Stimulated activated CD4-positive, alpha-beta T cell treated with anti-CD3 and anti-CD28 coated beads, Interleukin-4, amount 100 ng/mL, for 1 hour (primary cell): ENCODE data around the gene C1QTNF6.

Experiments used
- DNase-seq: peaks from one replicate; pipeline ENCODE4 v3.0.0-alpha.2; 2020

Gene C1QTNF6

DNA sequence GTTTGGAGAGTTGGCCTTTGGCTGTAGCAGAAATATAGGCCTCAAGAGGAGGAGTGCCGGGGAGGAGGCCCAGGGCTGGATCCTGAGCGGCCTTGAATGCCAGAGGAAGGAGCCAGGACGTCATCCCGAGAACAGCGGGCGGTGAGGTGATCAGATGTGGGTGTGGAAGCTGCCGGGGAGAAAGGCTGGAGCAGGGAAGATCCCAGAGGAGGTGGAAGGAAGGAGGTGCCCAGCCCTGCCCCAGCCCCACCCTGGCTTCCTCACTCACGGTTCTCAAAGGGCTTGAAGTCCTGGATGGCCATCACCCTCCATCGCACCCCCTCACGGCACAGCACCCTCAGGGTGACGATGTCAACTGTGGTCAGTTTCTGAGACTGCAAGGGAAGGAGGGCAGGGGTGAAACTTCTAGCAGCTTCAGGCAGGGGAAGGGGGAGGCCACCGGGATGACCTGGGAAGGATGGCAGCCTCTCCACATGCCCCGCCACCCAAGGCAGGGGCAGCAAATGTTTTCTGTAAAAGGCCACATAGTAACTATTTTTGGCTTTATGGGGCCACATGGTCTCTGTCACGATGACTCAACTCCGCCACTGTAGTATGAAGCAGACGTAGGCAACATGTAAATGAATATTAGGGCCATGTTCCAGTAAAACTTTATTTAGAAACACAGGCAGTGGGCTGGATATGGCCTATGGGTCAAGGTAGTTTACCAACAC is 49.0 kb downstream of the C1QTNF6 start:
- DNase-seq = no peak

DNA sequence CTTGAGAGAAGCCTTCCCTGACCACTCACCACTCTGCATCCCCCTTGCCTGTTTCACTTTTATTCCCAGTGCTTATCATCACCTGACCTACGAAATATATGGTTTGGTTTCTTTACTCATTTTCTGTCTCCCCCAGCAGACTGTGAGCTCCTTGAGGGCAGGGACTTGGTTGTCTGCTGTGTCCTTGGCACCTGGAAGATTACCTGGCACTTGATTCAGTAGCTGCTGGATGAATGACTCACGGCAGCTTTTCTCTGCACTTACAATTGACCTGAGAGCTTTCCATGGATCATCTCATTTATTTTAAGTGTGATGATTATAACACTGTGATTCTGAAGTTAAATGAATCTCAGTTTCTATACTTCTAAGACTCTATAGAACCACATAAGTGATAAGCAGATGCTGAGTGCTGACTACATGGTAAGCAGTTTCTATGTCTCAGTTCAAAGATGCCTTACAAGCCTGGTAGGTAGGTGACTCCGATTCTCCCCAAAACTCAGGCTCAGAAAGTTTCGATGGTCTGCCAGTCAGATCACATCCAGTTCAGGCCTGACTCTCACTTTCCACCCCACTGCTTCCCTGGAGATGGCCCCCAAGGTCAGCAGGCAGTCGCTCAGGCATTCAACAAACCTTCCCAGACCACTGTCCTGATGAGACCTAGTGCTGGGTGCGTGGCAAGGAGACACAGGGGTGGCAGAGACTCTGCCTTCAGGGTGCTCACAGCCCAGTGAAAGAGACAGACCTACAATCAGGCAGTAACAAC is 50.0 kb downstream of the C1QTNF6 start:
- no peak for DNase-seq

DNA sequence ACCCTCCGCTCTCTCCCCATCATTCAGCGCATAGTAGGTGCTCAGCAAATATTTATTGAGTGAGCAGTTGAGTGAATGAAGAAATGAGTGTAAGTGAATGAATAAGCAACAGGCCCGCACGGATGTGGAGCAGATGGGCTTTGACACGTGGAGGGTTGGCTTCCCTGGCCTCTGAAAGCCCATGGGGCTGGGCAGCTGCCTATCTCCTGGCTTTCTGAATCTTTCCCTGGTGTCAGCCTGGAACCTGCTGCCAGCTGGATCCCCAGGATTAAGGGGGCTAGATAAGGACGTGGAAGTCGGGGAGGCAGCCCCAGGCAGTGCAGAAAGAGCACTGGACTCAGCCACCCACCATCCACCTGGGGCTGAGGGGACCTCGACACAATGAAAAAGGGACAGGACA is 50.9 kb downstream of the C1QTNF6 start:
- DNase-seq = no peak

DNA sequence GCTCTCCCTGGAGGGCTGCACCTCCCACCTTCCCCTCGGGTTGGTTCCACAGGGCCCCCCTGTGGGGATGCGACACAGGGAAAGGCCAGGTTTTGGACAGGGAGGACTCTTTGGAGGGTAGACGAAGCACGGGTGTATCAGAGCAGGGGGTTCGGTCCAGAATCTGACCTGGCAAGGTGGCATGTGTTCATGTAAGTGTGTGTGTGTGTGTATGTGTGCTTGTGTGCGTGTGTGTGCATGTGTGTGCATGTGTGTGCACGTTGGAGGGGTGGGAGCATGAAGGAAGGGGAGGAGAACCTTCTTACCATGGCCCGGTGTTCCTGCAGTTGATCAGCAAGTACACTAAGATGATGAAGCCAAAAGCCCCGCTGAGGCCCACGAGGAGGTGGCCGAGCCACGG is 53.0 kb downstream of the C1QTNF6 start:
- DNase-seq = no peak

DNA sequence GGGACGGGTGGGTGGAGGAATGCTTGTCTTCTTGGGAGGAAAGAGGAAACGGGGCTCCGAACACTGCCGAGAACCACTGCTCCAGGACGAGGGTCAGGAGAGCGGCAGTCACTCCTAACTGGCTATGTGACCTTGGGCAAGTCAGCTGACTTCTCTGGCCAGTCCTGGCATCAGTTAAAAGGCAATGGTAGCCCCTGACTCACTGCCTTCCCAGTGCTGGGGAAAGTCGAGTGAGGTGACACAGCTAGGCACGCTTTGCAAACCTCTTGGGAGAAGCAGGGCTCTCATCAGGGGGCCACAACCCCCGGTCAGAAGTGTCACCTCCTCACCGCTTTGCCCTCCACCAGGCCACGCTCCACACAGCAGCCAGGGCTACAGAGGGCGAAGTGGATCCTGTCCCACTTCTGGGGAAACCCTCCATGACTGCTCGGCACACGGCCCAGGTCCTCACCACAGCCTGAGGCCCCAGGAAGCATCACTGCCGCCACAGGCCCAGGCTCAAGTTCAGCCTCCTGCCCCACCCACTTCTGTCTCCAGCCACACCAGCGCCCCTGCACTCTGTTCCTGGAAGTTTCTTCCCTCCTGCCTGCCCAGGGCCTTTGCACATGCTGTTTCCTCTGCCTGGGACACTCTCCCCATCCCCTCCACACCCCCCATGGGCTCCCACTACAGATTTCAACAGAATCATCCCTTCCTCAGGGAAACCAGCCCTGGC is 54.6 kb downstream of the C1QTNF6 start:
- DNase-seq = no peak

DNA sequence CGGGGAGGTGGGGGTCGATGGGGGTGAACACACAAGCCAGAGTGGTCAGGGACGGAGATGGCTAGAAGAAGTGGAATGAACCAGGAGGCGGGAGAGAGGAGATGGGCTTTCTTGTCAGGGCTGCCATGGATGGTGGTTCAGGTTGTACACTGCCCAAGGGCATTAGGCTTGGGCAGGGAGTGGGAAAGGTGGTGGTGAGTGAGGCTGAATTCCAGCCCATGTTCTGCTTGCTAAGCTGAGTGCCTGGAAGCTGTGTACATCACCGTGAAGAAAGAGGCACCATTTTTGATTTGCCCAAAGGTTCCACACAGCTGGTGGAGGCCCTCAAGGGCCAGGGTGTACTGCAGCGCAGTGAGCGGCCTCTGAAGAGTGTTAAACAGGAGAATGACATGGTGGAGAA is 55.3 kb downstream of the C1QTNF6 start:
- no peak for DNase-seq
